Ramos (cell line): ENCODE results near the gene DISC1.
"Not testable (repeated sequence)": the region's sequence is repeated elsewhere in the genome, so short reads cannot be mapped to it uniquely, and the experiment has no call there.

Experiments used
- in situ Hi-C: fragments of 300-500 bp; cut with MboI; formaldehyde crosslinking; loops from one replicate; pipeline ENCODE4 v1.14.3; 2022; ENCODE audit warnings: low sequenced_read_pairs; ENCODE audit not compliant: unreplicated experiment

The DISC1 gene

GRCh38 chr1:231722356-231722755 is 95.8 kb downstream of the DISC1 start:
- in situ Hi-C loops = no loop called here

- in situ Hi-C loops = no loop called here
Measured at GRCh38 chr1:231723146-231723545, 96.6 kb downstream of the DISC1 start.

- in situ Hi-C loops = no loop called here
Measured at GRCh38 chr1:231724041-231724440, 97.5 kb downstream of the DISC1 start.

GRCh38 chr1:231724876-231725647 is 98.5 kb downstream of the DISC1 start:
- in situ Hi-C loops = no loop called here

- in situ Hi-C loops = no loop called here
Measured at GRCh38 chr1:231727171-231727570, 100.6 kb downstream of the DISC1 start.

- in situ Hi-C loops = not testable (repeated sequence)
Measured at GRCh38 chr1:231728987-231729386, 102.4 kb downstream of the DISC1 start.

- in situ Hi-C loops = no loop called here
Measured at GRCh38 chr1:231729544-231729943, 103.0 kb downstream of the DISC1 start.

- in situ Hi-C loops = no loop called here
Measured at GRCh38 chr1:231731268-231731667, 104.7 kb downstream of the DISC1 start.

GRCh38 chr1:231733063-231733462 is 106.5 kb downstream of the DISC1 start:
- in situ Hi-C loops = no loop called here

- in situ Hi-C loops = no loop called here
Measured at GRCh38 chr1:231733672-231734071, 107.1 kb downstream of the DISC1 start.

GRCh38 chr1:231734417-231734816 is 107.8 kb downstream of the DISC1 start:
- in situ Hi-C loops = no loop called here

- in situ Hi-C loops = no loop called here
Measured at GRCh38 chr1:231735411-231735810, 108.8 kb downstream of the DISC1 start.

GRCh38 chr1:231735941-231736340 is 109.4 kb downstream of the DISC1 start:
- in situ Hi-C loops = no loop called here

- in situ Hi-C loops = no loop called here
Measured at GRCh38 chr1:231736464-231736863, 109.9 kb downstream of the DISC1 start.

- in situ Hi-C loops = no loop called here
Measured at GRCh38 chr1:231738554-231738953, 112.0 kb downstream of the DISC1 start.

GRCh38 chr1:231743966-231744365 is 117.4 kb downstream of the DISC1 start:
- in situ Hi-C loops = no loop called here

- in situ Hi-C loops = no loop called here
Measured at GRCh38 chr1:231748760-231749415, 122.3 kb downstream of the DISC1 start.

GRCh38 chr1:231750296-231750695 is 123.7 kb downstream of the DISC1 start:
- in situ Hi-C loops = no loop called here

- in situ Hi-C loops = no loop called here
Measured at GRCh38 chr1:231750818-231751362, 124.3 kb downstream of the DISC1 start.

- in situ Hi-C loops = no loop called here
Measured at GRCh38 chr1:231751415-231751814, 124.8 kb downstream of the DISC1 start.

- in situ Hi-C loops = no loop called here
Measured at GRCh38 chr1:231753313-231753712, 126.7 kb downstream of the DISC1 start.

GRCh38 chr1:231757101-231757404 is 130.5 kb downstream of the DISC1 start:
- in situ Hi-C loops = no loop called here
